GM23338 (cell line): ENCODE results near the gene TMEM63A. TPM values are rescaled to one million over a fixed set of nuclear protein-coding genes. Genes with fewer than 3 reads are reported as not detected.

ENCODE experiments used
- ATAC-seq: fragments of 200-7000 bp; cut with Tn5 transposase; 3 replicates; pipeline ENCODE4 v1.9.1; 2020
- DNase-seq: peaks from one replicate; pipeline ENCODE4 v3.0.0-alpha.2; 2015; ENCODE audit warnings: low spot score
- H2AFZ ChIP-seq: fragments of 200-600 bp; sonication (generic); 2 replicates; pipeline ENCODE4 v1.8.0; 2016; ENCODE audit warnings: antibody characterized with exemption, mild to moderate bottlenecking, moderate library complexity
- H3F3A ChIP-seq: fragments of 200-600 bp; sonication (generic); replicated peaks from 2 replicates; pipeline ENCODE4 v1.8.0; 2017; ENCODE audit warnings: antibody characterized with exemption, mixed run types, low read depth
- H3K27ac ChIP-seq: fragments of 200-600 bp; sonication (generic); 2 replicates; pipeline ENCODE4 v1.6.1; 2016; ENCODE audit warnings: low read depth
- H3K27me3 ChIP-seq: fragments of 200-600 bp; sonication (generic); 2 replicates; pipeline ENCODE4 v1.8.0; 2016; ENCODE audit warnings: mild to moderate bottlenecking, mixed run types, moderate library complexity; ENCODE audit not compliant: insufficient read depth
- H3K36me3 ChIP-seq: fragments of 200-600 bp; sonication (generic); 2 replicates; pipeline ENCODE4 v1.8.0; 2016; ENCODE audit warnings: mild to moderate bottlenecking; ENCODE audit not compliant: insufficient read depth
- H3K4me1 ChIP-seq: fragments of 200-600 bp; sonication (generic); 2 replicates; pipeline ENCODE4 v1.8.0; 2016; ENCODE audit warnings: mild to moderate bottlenecking, moderate library complexity; ENCODE audit not compliant: insufficient read depth
- H3K4me2 ChIP-seq: fragments of 200-600 bp; sonication (generic); 2 replicates; pipeline ENCODE4 v1.7.1; 2017; ENCODE audit warnings: mixed run types
- H3K4me3 ChIP-seq: fragments of 200-600 bp; sonication (generic); 2 replicates; pipeline ENCODE4 v1.6.1; 2016; ENCODE audit warnings: mixed run types
- H3K79me2 ChIP-seq: fragments of 200-600 bp; sonication (generic); replicated peaks from 2 replicates; pipeline ENCODE4 v1.8.0; 2017; ENCODE audit warnings: mild to moderate bottlenecking; ENCODE audit not compliant: insufficient read depth
- H3K9me2 ChIP-seq: fragments of 200-600 bp; sonication (generic); 2 replicates; pipeline ENCODE4 v1.8.0; 2017; ENCODE audit not compliant: insufficient read depth
- H4K20me1 ChIP-seq: fragments of 200-600 bp; sonication (generic); replicated peaks from 2 replicates; pipeline ENCODE4 v1.8.0; 2017; ENCODE audit warnings: mild to moderate bottlenecking; ENCODE audit not compliant: insufficient read depth
- H3K27ac Mint-ChIP-seq: 2 replicates; pipeline ENCODE4 v1.8.0; 2020; ENCODE audit warnings: inconsistent platforms, mild to moderate bottlenecking, moderate library complexity, mixed read lengths
- H3K27me3 Mint-ChIP-seq: 3 replicates; pipeline ENCODE4 v1.8.0; 2022; ENCODE audit warnings: low read depth, mild to moderate bottlenecking, moderate library complexity, mixed read lengths, inconsistent platforms; ENCODE audit not compliant: insufficient read depth, poor library complexity
- H3K36me3 Mint-ChIP-seq: 3 replicates; pipeline ENCODE4 v1.8.0; 2021; ENCODE audit warnings: low read depth, mild to moderate bottlenecking, inconsistent platforms, moderate library complexity, mixed read lengths
- H3K4me1 Mint-ChIP-seq: 3 replicates; pipeline ENCODE4 v1.8.0; 2020; ENCODE audit warnings: mild to moderate bottlenecking, inconsistent platforms, mixed read lengths
- H3K4me3 Mint-ChIP-seq: 3 replicates; pipeline ENCODE4 v1.8.0; 2021; ENCODE audit warnings: moderate library complexity, mild to moderate bottlenecking, inconsistent platforms, mixed read lengths
- H3K9me3 Mint-ChIP-seq: 3 replicates; pipeline ENCODE4 v1.8.0; 2020; ENCODE audit warnings: moderate library complexity, mild to moderate bottlenecking, inconsistent platforms, mixed read lengths
- CREB1 ChIP-seq: fragments of 250-450 bp; sonication (Bioruptor Pico); IDR thresholded peaks from 2 replicates; pipeline ENCODE4 v1.5.0; 2020; ENCODE audit warnings: low read depth, mild to moderate bottlenecking, moderate library complexity
- CTCF ChIP-seq, 2 experiments: fragments of 200-600 bp in 1 of 2; sonication (generic) in 1 of 2; conservative IDR thresholded peaks; 2 replicates each; pipeline versions ENCODE4 v1.5.1 to v1.6.1; 2016 to 2017; ENCODE audit warnings: antibody characterized with exemption in 2 of 2, low read depth in 2 of 2, mild to moderate bottlenecking in 2 of 2, moderate library complexity in 1 of 2
- ETS1 ChIP-seq: IDR thresholded peaks from 2 replicates; pipeline ENCODE4 v1.6.1; 2016; ENCODE audit warnings: antibody characterized with exemption
- EZH2 ChIP-seq: fragments of 200-600 bp; sonication (generic); IDR thresholded peaks from one replicate; pipeline ENCODE4 v1.8.0; 2017; ENCODE audit warnings: antibody characterized with exemption, mild to moderate bottlenecking, low read depth; ENCODE audit not compliant: unreplicated experiment
- EZH2phosphoT487 ChIP-seq: fragments of 200-600 bp; sonication (generic); IDR thresholded peaks from one replicate; pipeline ENCODE4 v1.8.1; 2018; ENCODE audit warnings: antibody characterized with exemption; ENCODE audit not compliant: unreplicated experiment
- JUNB ChIP-seq: IDR thresholded peaks from one replicate; pipeline ENCODE4 v1.6.1; 2016; ENCODE audit warnings: antibody characterized with exemption; ENCODE audit not compliant: unreplicated experiment
- NANOG ChIP-seq: IDR thresholded peaks from 2 replicates; pipeline ENCODE4 v1.6.1; 2016; ENCODE audit warnings: antibody characterized with exemption, borderline replicate concordance
- POLR2AphosphoS5 ChIP-seq: IDR thresholded peaks from 2 replicates; pipeline ENCODE4 v1.6.1; 2016; ENCODE audit warnings: antibody characterized with exemption, low read depth
- REST ChIP-seq: IDR thresholded peaks from one replicate; pipeline ENCODE4 v1.6.1; 2018; ENCODE audit warnings: antibody characterized with exemption; ENCODE audit not compliant: unreplicated experiment
- STAT1 ChIP-seq: IDR thresholded peaks from one replicate; pipeline ENCODE4 v1.6.1; 2016; ENCODE audit warnings: antibody characterized with exemption; ENCODE audit not compliant: unreplicated experiment
- ZNF114 ChIP-seq: fragments of 250-450 bp; sonication (Bioruptor Pico); IDR thresholded peaks from 2 replicates; pipeline ENCODE4 v1.5.0; 2020; ENCODE audit warnings: mild to moderate bottlenecking, moderate library complexity
- ZNF331 ChIP-seq: fragments of 250-450 bp; sonication (Bioruptor Pico); IDR thresholded peaks from 2 replicates; pipeline ENCODE4 v1.5.0; 2020; ENCODE audit warnings: low read depth, mild to moderate bottlenecking, moderate library complexity
- ZNF462 ChIP-seq: fragments of 250-450 bp; sonication (Bioruptor Pico); IDR thresholded peaks from 2 replicates; pipeline ENCODE4 v1.5.0; 2020; ENCODE audit warnings: mild to moderate bottlenecking, moderate library complexity
- polyA plus RNA-seq: library from polyadenylated mRNA; unstranded; fragments of >200 nt; fragmentation: Nextera tagmentation; extraction: Ambion mirVana; gene quantifications from 2 replicates; pipeline ENCODE4 v1.2.1, GENCODE V29; 2016
- total RNA-seq: library from RNA; depleted of rRNA; stranded (reverse); fragments of >200 nt; shearing (Covaris generic); gene quantifications from 2 replicates; pipeline ENCODE4 v1.2.3, GENCODE V29; 2014

Gene TMEM63A
- total and polyA plus RNA-seq, 2 experiments from 2014 or later, result 31.7 to 76.9 TPM

GRCh38 chr1:225840713-225841112, 41.5 kb downstream of the TMEM63A start:
- no peak overlapping the region for H2AFZ ChIP-seq
- H3K79me2 ChIP-seq, result no peaks in the 10 kb centered on the region
- no peak overlapping the region for H3K4me2 ChIP-seq
- H3K4me3 ChIP-seq, result no peak overlapping the region
- H3K4me1 ChIP-seq, result peaks cover 8% of the 10 kb centered on the region
- H3K27ac ChIP-seq, result no peak overlapping the region
- Mint-ChIP-seq H3K4me1 (peaks cover 11% of the 10 kb centered on the region), H3K9me3 (no peaks in the 10 kb centered on the region; the same call in 1 of the 3 replicates), H3K27ac (no peak overlapping the region), H3K36me3 (peaks cover 36% of the 10 kb centered on the region), H3K4me3 (no peak overlapping the region), H3K27me3 (peaks cover 2% of the 10 kb centered on the region)
- no peaks in the 10 kb centered on the region for H3K9me2 ChIP-seq
- no peak for ATAC-seq
- TF ChIP-seq CTCF (conservative IDR thresholded peaks at IDR 0.05; ENCODE audit: low read depth in 2 of 2), result no peak
- no peak for TF ChIP-seq ZNF331 (CRISPR knock-in tag)
- no peak for TF ChIP-seq POLR2AphosphoS5
- TF ChIP-seq ZNF114, result no peak
- TF ChIP-seq REST, result no peak
- no peak for TF ChIP-seq JUNB
- TF ChIP-seq CREB1 (CRISPR knock-in tag), result no peak
- no peak for TF ChIP-seq ETS1
- TF ChIP-seq ZNF462 (CRISPR knock-in tag), result no peak
- TF ChIP-seq EZH2phosphoT487, result no peak
- no peak for TF ChIP-seq STAT1
- no peak for TF ChIP-seq NANOG
- no peak for TF ChIP-seq EZH2
- no peaks in the 10 kb centered on the region; the same call in 1 of the 2 replicates for H3K36me3 ChIP-seq
- peaks cover 28% of the 10 kb centered on the region; the same call in 1 of the 2 replicates for H3F3A ChIP-seq
- H4K20me1 ChIP-seq, result peaks cover 10% of the 10 kb centered on the region; the same call in 1 of the 2 replicates
- DNase-seq, result no peak
- no peaks in the 10 kb centered on the region for H3K27me3 ChIP-seq
